AG04449 (cell line): ENCODE results near the gene RPLP1.
A peak's percentile ranks its signal among the peaks of the same experiment; 100 is the strongest.

Experiments
- CTCF ChIA-PET: fragments of 350-600 bp; formaldehyde crosslinking; extraction: SDS; loops from one replicate; lab custom pipeline; 2021; ENCODE audit warnings: antibody characterized with exemption; lab: Yijun Ruan, JAX
- POLR2A ChIA-PET: fragments of 400-600, 350-600 bp; formaldehyde crosslinking; extraction: SDS; loops from one replicate; lab custom pipeline; 2020; ENCODE audit warnings: antibody characterized with exemption, inconsistent platforms; lab: Yijun Ruan, JAX
- DNase-seq: peaks from one replicate; pipeline ENCODE4 v3.0.0-alpha.2; 2010; ENCODE audit warnings: low read depth, low spot score
- H3K4me3 ChIP-seq: 2 replicates; pipeline ENCODE4 v1.5.1; 2011; ENCODE audit warnings: low read depth, mild to moderate bottlenecking, control low read depth, low read length
- TF ChIP-seq, protein P1 (sequence below): IDR thresholded peaks from one replicate; pipeline ENCODE4 v1.5.1; 2011; ENCODE audit warnings: mild to moderate bottlenecking, moderate library complexity, low read length, control low read depth, inconsistent platforms; ENCODE audit not compliant: insufficient read depth; ENCODE audit errors: missing control alignments

The RPLP1 gene

DNA sequence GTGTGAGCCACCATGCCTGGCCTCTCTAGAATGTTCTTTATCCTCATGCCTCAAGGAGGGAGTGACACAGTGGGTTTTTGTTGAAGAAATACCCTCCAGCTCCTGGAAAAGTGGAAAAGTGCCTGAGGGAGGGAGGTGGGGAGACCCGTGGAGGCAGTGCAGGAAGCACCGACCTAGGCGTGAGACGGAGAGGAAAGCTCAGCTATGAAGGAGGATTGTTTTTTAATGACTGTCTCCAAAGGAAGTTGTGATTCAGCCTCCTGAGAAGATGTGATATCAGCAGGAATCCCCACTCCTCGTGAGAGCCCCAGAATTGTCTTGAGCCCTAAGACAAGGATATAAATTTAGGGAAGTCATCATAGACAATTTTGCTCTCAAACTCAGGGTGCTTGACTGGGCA is 21.7 kb downstream of the RPLP1 start:
- DNase-seq, result no peak
- no peak overlapping the region for H3K4me3 ChIP-seq
- ChIA-PET CTCF (interaction anchor here (1.0 to 8.3 kb wide), 14 partner anchors 7 to 1326 kb away, joined by 3 to 108 read pairs (median 4); no protein-coding TSS in a partner anchor), POLR2A (interaction anchor here (1.1 kb wide), 1 partner anchor 623 kb away, joined by 4 read pairs; the partner anchor contains the start of gene TLE3)
- TF ChIP-seq, protein P1, sequence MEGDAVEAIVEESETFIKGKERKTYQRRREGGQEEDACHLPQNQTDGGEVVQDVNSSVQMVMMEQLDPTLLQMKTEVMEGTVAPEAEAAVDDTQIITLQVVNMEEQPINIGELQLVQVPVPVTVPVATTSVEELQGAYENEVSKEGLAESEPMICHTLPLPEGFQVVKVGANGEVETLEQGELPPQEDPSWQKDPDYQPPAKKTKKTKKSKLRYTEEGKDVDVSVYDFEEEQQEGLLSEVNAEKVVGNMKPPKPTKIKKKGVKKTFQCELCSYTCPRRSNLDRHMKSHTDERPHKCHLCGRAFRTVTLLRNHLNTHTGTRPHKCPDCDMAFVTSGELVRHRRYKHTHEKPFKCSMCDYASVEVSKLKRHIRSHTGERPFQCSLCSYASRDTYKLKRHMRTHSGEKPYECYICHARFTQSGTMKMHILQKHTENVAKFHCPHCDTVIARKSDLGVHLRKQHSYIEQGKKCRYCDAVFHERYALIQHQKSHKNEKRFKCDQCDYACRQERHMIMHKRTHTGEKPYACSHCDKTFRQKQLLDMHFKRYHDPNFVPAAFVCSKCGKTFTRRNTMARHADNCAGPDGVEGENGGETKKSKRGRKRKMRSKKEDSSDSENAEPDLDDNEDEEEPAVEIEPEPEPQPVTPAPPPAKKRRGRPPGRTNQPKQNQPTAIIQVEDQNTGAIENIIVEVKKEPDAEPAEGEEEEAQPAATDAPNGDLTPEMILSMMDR, result no peak

DNA sequence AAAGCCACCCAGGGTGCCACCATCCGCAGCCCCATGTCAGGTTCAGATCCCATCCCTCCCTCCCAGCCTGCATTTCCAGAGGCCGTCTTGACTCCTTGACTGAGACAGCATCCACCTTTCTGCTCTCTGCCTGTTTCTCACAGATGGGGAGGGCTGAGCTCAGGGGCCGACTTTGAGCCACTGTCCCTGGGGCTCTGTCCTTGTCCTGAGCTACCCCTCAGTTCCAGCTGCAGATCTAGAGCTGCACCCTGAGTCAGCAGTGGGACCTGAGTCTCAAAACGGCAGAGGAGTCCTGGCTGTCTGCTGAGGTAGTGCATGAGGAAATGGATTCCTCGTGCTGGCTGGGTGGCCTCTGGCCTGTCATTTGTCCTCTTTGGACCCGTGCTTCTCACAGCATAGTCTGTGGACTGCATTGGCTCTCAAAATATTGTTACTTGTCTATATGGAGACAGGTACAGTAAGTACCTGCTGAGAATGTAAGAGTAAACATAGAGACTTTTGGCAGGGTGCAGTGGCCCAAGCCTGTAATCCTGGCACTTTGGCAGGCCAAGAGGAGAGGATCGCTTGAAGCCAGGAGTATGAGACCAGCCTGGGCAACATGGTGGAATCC is 22.3 kb downstream of the RPLP1 start:
- TF ChIP-seq, protein P1, result peak; percentile 7
- no peak overlapping the region for H3K4me3 ChIP-seq
- DNase-seq, result no peak
- CTCF ChIA-PET, result interaction anchor here (0.9 to 8.3 kb wide), 19 partner anchors 8 to 1326 kb away, joined by 3 to 108 read pairs (median 5); no protein-coding TSS in a partner anchor
- POLR2A ChIA-PET, result interaction anchor here (1.1 kb wide), 1 partner anchor 623 kb away, joined by 4 read pairs; the partner anchor contains the start of gene TLE3

DNA sequence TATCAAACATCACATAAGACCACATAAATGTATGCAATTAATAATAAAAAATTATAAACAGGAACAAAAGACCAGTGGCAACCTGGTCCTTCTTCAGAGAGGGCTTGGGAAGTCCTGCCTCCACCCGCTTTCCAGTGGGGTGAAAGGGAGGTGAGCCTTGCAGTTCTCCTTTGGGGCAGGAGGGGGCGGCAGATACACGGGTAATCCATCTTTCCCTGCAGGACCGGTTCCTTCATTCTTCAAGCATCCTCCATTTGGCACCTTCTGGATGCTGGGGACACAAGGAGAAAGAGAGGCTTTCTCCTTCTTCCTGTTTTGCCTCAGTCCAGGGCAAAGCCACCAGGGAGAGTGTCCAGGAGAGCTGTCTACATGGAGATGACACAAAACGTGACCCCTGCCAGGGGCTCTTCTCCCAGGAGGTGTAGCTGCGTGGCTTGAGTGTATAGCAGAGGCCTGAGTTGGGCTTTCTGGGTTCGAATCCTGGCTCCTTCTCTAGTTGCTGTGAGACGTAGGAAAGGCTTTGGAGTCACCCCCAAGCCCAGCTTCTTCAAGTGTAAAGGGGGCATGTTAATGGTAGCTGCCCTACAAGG is 23.2 kb downstream of the RPLP1 start:
- H3K4me3 ChIP-seq, result no peak overlapping the region
- POLR2A ChIA-PET, result no interaction called here
- no peak for DNase-seq

DNA sequence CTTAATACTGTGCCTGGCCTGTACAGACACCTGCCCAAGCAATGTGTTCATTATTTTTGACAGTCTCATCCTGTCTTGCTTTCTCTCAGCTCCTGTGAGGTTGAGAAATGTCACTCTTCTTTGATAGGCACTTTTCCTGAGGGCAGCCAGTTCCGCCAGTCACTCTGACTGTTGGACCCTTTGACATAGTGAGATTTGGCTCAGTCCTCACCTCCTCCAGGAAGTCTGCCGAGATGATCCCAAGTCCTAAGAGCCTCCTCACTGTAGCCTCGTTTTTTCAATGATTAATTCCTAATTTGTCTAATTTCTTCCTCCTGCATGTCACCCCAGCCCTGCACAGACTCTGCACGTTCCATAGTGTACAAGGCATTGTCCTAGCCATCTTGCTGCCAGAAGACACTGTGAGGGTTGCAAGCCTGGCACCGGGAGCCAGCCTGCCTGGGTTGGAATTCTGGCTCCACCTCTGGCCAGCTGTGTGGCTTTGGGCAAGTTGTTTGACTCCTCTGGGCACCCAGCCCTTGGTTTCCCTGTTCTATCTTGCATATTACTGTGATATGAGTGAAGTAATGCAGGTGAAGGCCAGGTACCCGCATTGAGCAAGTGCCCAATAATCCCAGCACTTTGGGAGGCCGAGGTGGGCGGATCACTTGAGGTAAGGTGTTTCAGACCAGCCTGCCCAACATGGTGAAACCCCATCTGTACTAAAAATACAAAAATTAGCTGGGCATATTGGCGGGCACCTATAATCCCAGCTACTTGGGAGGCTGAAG is 24.3 kb downstream of the RPLP1 start:
- H3K4me3 ChIP-seq, result no peak overlapping the region
- no peak for DNase-seq
- CTCF ChIA-PET, result interaction anchor here (0.5 to 8.3 kb wide), 29 partner anchors 10 to 1160 kb away, joined by 3 to 108 read pairs (median 5); no protein-coding TSS in a partner anchor
- TF ChIP-seq, protein P1, result no peak
- POLR2A ChIA-PET, result no interaction called here

More for the DNA sequence above, 23.2 kb downstream of the RPLP1 start:
- TF ChIP-seq, protein P1, result peak; percentile 92
- CTCF ChIA-PET, result interaction anchor here (0.6 to 8.3 kb wide), 27 partner anchors 9 to 1325 kb away, joined by 3 to 108 read pairs (median 4); no protein-coding TSS in a partner anchor

DNA sequence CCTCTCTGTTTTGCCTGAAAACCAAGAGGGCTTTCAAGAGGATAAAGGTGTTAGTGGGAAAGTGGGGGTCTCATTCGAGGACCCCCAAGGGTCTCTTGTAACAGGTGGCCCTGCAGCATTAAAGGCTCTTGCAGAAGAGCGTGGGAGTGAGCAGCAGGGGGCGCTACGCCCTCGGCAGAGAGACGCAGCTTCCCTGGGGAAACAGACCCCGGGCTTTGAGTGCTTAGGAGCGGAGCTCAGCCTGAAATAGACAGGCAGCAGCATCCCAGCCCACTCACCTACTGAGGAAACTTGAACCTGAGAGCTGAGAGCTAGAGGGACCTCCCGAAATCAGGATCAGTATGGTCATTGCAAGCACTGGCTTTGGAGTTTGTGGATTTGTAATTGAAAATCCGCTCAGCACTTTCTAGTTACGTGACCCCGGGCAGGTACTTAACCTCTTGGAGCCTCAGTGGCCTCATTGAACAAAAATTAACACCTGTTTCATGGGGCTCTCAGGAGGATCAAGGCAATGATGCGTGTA is 25.7 kb downstream of the RPLP1 start:
- TF ChIP-seq, protein P1, result peak; percentile 84
- H3K4me3 ChIP-seq, result no peak overlapping the region
- ChIA-PET POLR2A (no interaction called here), CTCF (interaction anchor here (0.7 to 8.3 kb wide), 22 partner anchors 10 to 1158 kb away, joined by 3 to 108 read pairs (median 4); no protein-coding TSS in a partner anchor)
- DNase-seq, result no peak
